HepG2 (cell line): ENCODE measurements around the gene ABI3. TPM values are rescaled to one million over a fixed set of nuclear protein-coding genes. Genes with fewer than 3 reads are reported as not detected.

Experiments
- AFF4 ChIP-seq: sonication (generic); formaldehyde crosslinking; IDR thresholded peaks from 2 replicates; pipeline ENCODE4 v1.4.0; 2020; ENCODE audit warnings: missing genetic modification reagents
- ARID4A ChIP-seq: sonication (generic); formaldehyde crosslinking; IDR thresholded peaks from 2 replicates; pipeline ENCODE4 v1.5.0; 2020; ENCODE audit warnings: mild to moderate bottlenecking, missing genetic modification reagents, borderline replicate concordance
- FOXK2 ChIP-seq: fragments of 450-650 bp; IDR thresholded peaks from 2 replicates; pipeline ENCODE4 v1.6.1; 2016
- KMT2A ChIP-seq: sonication (generic); formaldehyde crosslinking; IDR thresholded peaks from 2 replicates; pipeline ENCODE4 v1.4.0; 2020; ENCODE audit warnings: missing genetic modification reagents
- PCBP2 ChIP-seq: fragments of 200-400 bp; formaldehyde crosslinking; optimal IDR thresholded peaks from 2 replicates; pipeline ENCODE3; 2018; ENCODE audit warnings: low read length, low read depth; ENCODE audit not compliant: poor library complexity, severe bottlenecking
- SOX6 ChIP-seq, 2 experiments: fragments of 450-650 bp in 1 of 2; sonication (generic) in 1 of 2; formaldehyde crosslinking in 1 of 2; IDR thresholded peaks; 2 replicates each; pipeline versions ENCODE4 v1.4.0 to v1.6.1; 2017 to 2020; ENCODE audit warnings: antibody characterized with exemption in 1 of 2, mild to moderate bottlenecking in 1 of 2, missing genetic modification reagents in 1 of 2
- YEATS4 ChIP-seq: sonication (generic); formaldehyde crosslinking; IDR thresholded peaks from 2 replicates; pipeline ENCODE4 v1.4.0; 2020; ENCODE audit warnings: missing genetic modification reagents, borderline replicate concordance
- ZFP91 ChIP-seq: sonication (generic); formaldehyde crosslinking; IDR thresholded peaks from 2 replicates; pipeline ENCODE4 v1.9.0; 2022; ENCODE audit warnings: missing genetic modification reagents, mild to moderate bottlenecking, borderline replicate concordance
- ZNF235 ChIP-seq: sonication (generic); formaldehyde crosslinking; IDR thresholded peaks from 2 replicates; pipeline ENCODE4 v1.8.1; 2023; ENCODE audit warnings: mild to moderate bottlenecking, missing genetic modification reagents, borderline replicate concordance
- ZNF256 ChIP-seq: sonication (generic); formaldehyde crosslinking; conservative IDR thresholded peaks from 2 replicates; pipeline ENCODE4 v1.4.0; 2020; ENCODE audit warnings: missing genetic modification reagents
- ZNF574 ChIP-seq: sonication (generic); formaldehyde crosslinking; IDR thresholded peaks from 2 replicates; pipeline ENCODE4 v1.4.0; 2020; ENCODE audit warnings: missing genetic modification reagents
- polyA plus RNA-seq, 8 experiments: library from polyadenylated mRNA; depleted of rRNA in 3 of 8; stranded (reverse) in 7 of 8; unstranded in 1 of 8; fragments of >200 nt; fragmentation: Illumina TruSeq in 4 of 8; extraction: Trizol in 4 of 8; gene quantifications; 2 replicates each; pipeline versions ENCODE4 v1.2.1 to v1.2.3, GENCODE V29; 2011 to 2016; ENCODE audit warnings: low read depth in 4 of 8, missing spikeins in 1 of 8, mixed read lengths in 1 of 8; ENCODE audit not compliant: insufficient read depth in 1 of 8
- total RNA-seq, 5 experiments: library from RNA; depleted of rRNA; stranded (reverse); fragments of >200 nt; fragmentation: Illumina TruSeq; extraction: Trizol; gene quantifications; 2 replicates each; pipeline ENCODE4 v1.2.3, GENCODE V29; 2016; ENCODE audit warnings: low read depth in 1 of 5

Gene ABI3
- total and polyA plus RNA-seq, 2 of the 13 experiments (the other 11 are each of a cell fraction or from before 2014, with no cell fraction given): not detected

- TF ChIP-seq ZNF574 (CRISPR knock-in tag) (peak; percentile 25; the same call in 1 of the 2 replicates), YEATS4 (CRISPR knock-in tag) (no peak), ZNF235 (CRISPR knock-in tag) (no peak), ARID4A (CRISPR knock-in tag) (no peak), SOX6 (IDR thresholded peaks at IDR 0.05) (no peak), SOX6 (CRISPR knock-in tag; IDR thresholded peaks at IDR 0.05) (0 out of 2 replicates have a peak, but pooled peaks have one; percentile 12), ZFP91 (no peak), FOXK2 (no peak), KMT2A (no peak), ZNF256 (no peak), PCBP2 (no peak), AFF4 (CRISPR knock-in tag) (no peak)
Measured at GRCh38 chr17:49223517-49224197, 13.2 kb downstream of the ABI3 start (continued).
